ENCODE measurements around the gene AKAP9.

DNA sequence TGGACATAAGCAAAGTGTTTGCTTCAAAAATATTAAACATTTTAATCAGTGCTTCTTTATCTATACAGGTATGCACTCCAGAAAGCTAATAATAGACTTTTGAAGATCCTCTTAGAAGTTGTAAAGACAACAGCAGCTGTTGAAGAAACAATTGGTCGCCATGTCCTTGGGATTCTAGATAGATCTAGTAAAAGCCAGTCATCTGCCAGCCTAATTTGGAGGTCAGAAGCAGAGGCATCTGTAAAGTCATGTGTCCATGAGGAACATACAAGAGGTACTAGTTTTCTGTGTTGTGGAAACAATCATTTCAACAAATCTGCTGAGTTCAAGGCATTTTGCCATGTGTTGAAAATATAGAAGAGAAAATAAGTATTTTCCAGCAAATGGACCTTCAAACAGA lies 104.3 kb downstream of the AKAP9 start:
- TF ChIP-seq, protein P1, sequence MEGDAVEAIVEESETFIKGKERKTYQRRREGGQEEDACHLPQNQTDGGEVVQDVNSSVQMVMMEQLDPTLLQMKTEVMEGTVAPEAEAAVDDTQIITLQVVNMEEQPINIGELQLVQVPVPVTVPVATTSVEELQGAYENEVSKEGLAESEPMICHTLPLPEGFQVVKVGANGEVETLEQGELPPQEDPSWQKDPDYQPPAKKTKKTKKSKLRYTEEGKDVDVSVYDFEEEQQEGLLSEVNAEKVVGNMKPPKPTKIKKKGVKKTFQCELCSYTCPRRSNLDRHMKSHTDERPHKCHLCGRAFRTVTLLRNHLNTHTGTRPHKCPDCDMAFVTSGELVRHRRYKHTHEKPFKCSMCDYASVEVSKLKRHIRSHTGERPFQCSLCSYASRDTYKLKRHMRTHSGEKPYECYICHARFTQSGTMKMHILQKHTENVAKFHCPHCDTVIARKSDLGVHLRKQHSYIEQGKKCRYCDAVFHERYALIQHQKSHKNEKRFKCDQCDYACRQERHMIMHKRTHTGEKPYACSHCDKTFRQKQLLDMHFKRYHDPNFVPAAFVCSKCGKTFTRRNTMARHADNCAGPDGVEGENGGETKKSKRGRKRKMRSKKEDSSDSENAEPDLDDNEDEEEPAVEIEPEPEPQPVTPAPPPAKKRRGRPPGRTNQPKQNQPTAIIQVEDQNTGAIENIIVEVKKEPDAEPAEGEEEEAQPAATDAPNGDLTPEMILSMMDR (IDR thresholded peaks at IDR 0.05; ENCODE audit: low read depth, low read length, poor library complexity, severe bottlenecking): no peak
- TF ChIP-seq EZH2phosphoT487 (IDR thresholded peaks at IDR 0.05; ENCODE audit: borderline replicate concordance, low read length): no peak
